HG03196 (cell line): Measurements from ENCODE around the gene ADGRA1.
"Not testable (repeated sequence)": the region's sequence is repeated elsewhere in the genome, so short reads cannot be mapped to it uniquely, and the experiment has no call there.

Experiments
- ATAC-seq: cut with Tn5 transposase; IDR thresholded peaks from one replicate; pipeline ENCODE4 v1.9.1; 2021; ENCODE audit not compliant: unreplicated experiment

The ADGRA1 gene

GRCh38 chr10:133126431-133127290 is 38.9 kb downstream of the ADGRA1 start:
- no peak for ATAC-seq

- ATAC-seq: no peak
Observed at GRCh38 chr10:133127291-133128125, 39.8 kb downstream of the ADGRA1 start.

GRCh38 chr10:133128126-133129070 is 40.7 kb downstream of the ADGRA1 start:
- no peak for ATAC-seq

- ATAC-seq: no peak
Observed at GRCh38 chr10:133129071-133129858, 41.5 kb downstream of the ADGRA1 start.

- no peak for ATAC-seq
Observed at GRCh38 chr10:133129859-133130495, 42.3 kb downstream of the ADGRA1 start.

- ATAC-seq: no peak
Observed at GRCh38 chr10:133130602-133131001, 42.9 kb downstream of the ADGRA1 start.

- ATAC-seq: no peak
Observed at GRCh38 chr10:133131053-133131452, 43.3 kb downstream of the ADGRA1 start.

- no peak for ATAC-seq
Observed at GRCh38 chr10:133131734-133132472, 44.2 kb downstream of the ADGRA1 start.

- no peak for ATAC-seq
Observed at GRCh38 chr10:133132473-133133291, 45.0 kb downstream of the ADGRA1 start.

GRCh38 chr10:133133471-133134231 is 45.9 kb downstream of the ADGRA1 start:
- ATAC-seq: no peak

- ATAC-seq: no peak
Observed at GRCh38 chr10:133134411-133135115, 46.8 kb downstream of the ADGRA1 start.

GRCh38 chr10:133135116-133135465 is 47.4 kb downstream of the ADGRA1 start:
- ATAC-seq: no peak

GRCh38 chr10:133137486-133138145 is 49.9 kb downstream of the ADGRA1 start:
- not testable (repeated sequence) for ATAC-seq

- ATAC-seq: no peak
Observed at GRCh38 chr10:133139551-133140065, 51.9 kb downstream of the ADGRA1 start.

- no peak for ATAC-seq
Observed at GRCh38 chr10:133140417-133141143, 52.9 kb downstream of the ADGRA1 start.
